ENCODE measurements around the gene TEKT1.
A peak's percentile ranks its signal among the peaks of the same experiment; 100 is the strongest.
"Not testable (repeated sequence)": the region's sequence is repeated elsewhere in the genome, so short reads cannot be mapped to it uniquely, and the experiment has no call there.

Gene TEKT1

DNA sequence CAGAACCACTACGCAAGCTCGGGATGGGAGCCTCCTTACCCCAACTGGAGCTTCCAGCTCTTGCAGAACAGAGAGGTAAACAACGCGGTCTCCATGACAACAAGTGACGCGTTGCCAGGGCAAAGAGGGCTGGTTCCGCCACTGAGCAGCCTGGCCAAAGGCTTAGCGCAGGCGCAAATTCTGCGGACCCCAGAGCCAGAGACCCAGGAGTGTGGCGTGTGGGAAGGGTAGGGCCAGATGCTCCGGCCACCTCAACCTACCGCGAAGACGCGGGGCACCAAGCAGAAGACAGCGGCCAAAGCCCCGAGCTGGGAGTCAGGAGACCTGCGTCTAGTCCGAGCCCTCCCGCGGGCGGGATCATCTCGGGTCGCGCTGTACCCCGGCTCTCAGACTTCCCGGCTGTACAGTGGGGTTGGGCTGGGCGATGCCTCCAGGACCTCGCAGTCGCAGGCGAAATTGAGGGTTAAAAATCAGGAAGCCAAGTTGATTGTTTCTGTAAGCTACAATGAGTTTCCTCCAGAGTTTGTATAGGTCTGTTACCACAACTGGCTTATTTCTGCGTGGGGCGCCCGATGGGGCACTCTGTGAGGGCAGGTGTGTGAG is at the start of gene TEKT1:
TEKT1 (minus strand) TSS at position 69 of the 603 bp plus-strand sequence. CDS start 1,353 bp downstream, outside the sequence.
- DNase-seq: peak; percentile 62

DNA sequence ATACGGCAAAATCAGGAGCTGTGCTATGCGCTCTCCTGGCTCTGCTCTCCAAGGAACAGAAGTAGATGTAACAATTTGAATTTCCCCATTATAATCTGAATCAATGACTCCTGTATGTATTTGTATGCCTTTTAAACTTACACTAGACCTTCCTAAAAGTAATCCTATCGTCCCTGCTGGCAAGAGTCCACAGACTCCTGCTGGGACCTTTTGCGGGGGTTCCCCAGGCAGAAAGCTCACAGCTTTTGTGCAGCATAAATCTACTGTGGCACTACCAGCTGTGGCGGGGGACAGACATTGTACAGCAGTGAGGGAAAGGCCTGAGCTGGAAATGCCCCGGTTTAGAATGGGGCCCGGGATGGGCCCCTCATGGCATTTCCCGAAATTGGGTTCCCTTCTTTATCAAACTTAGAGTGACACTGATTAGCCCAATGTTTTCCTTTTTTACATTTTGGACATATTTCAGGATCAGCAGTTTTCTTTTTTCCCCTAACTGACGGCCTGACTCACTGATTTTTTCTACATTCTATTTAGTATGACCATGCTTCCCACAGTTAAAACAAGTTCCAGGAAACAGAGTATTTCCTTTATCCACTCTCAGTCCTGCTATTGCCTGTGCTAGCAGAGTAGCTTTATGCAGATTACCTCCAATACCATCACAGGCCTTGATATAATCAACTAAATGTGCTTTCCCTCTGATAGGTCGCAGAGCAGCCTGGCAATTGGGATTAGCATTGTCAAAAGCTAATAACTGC is 47.9 kb upstream of the TEKT1 start:
- not testable (repeated sequence) for DNase-seq

DNA sequence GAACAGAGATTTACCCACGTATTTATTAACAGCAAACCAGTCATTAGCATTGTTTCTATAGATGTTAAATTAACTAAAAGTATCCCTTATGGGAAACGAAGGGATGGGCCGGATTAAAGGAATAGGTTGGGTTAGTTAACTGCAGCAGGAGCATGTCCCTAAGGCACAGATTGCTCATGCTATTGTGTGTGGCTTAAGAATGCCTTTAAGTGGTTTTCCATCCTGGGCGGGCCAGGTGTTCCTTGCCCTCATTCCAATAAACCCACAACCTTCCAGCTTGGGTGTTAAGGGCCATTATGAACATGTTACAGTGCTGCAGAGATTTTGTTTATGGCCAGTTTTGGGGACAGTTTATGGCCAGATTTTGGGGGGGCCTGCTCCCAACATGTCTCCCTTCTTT is 43.7 kb upstream of the TEKT1 start:
- DNase-seq: not testable (repeated sequence)

DNA sequence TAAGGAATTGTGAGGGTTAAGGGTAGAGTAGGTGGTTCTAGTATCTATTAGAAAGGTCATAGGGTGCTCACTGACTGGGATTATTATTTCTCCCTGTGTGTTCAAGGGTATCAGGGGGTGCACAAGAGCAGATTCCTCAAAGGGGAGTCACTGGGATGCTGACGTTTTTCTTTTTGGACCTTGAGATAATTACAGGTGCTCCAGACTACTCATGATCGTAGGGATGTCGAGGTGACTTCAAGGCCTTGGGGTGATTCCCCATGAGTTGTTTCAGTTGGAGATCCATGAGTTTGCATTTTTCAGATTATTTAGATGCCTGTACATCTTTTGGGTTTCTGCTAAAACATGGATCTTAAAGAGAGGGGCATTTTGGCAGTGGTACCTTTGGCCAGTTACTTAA is 41.4 kb upstream of the TEKT1 start:
- no peak for DNase-seq

DNA sequence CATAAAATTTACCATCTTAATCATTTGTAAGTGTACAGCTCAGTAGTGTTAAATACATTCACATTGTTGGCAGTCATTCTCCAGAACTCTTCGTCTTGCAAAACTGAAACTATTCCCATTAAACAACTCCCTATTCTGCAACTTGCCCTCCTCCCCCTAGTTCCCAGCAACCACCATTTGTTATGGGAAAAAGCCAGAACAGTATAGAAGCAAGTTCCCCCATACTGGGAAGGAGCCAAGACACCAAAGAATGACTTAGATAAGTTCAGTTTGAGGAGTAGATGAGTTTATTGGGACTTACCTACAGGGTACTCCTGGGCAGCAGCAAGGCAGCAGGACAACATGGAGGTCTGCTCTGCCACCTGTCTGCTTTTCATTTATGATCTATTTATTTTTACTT is 39.3 kb upstream of the TEKT1 start:
- no peak for DNase-seq

DNA sequence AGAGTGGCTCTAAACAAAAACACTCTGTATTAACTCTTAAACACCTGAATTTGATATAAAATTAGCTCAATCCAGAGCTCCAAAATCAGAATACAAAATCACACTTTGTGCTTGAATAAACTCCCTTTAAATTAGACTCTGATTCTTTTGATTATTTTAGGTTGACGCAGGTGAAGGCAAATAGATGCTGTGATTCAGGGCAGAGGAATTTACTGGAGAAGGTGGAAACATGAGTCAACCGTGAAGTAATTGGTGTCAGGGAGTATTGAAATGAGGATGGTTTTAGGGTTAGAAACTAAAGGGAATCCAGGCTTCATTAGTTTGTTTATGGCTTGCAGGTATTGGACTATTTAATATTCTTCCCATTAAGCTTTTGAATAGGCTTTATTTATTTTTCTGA is 37.1 kb upstream of the TEKT1 start:
- DNase-seq: no peak

DNA sequence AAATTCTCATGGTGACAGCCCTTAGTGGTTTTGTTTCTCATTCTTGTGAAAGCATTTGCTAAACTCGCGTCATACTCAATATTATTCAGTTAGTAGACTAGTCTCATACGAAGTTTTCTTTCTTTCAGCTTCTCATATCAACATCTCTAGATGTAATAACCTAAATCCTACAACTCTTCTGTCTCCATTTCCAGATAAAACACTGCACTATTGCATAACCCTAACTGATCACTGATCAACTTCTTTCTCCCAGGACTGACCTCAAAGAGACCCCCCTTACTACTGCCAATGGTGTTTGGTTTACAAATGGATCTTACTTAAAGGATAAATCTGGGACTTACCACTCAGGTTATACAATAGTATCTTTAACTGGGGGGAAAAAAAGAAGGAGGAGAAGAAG is 36.3 kb upstream of the TEKT1 start:
- DNase-seq: no peak

DNA sequence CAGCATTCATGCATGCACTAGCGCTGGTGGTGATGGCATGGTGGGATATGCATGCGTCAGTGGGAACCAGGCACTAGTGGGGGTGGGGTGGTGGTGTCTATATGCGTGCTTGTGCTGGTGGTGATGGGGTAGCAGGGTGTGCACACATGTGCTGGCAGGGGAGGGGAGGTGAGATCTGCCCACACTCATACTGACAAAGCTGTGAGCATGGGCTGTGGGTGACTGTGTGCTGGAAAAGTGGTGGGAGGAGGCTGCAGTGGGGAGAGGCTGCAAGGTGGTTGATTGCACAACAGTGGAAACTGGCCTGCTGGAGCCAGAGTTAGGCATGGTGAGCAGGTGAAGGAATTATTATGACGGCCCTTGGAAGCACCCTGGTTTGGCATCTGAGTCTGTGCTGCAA is 31.3 kb upstream of the TEKT1 start:
- DNase-seq: no peak

DNA sequence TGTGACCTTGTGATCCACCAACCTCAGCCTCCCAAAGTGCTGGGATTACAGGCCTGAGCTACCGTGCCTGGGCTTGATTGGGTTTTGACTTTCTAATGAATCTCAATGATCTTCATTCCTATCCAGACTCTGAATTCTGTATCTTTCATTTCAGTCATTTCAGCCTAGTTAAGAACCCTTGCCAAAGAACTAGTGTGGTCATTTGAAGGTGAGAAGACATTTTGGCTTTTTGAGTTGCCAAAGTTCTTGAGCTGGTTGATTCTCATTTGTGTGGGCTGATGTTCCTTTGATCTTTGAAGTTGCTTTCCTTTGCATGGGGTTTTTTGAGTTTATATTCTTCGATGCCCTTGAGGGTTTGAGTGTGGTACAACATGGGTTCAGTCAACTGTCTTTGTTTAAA is 30.6 kb upstream of the TEKT1 start:
- no peak for DNase-seq

DNA sequence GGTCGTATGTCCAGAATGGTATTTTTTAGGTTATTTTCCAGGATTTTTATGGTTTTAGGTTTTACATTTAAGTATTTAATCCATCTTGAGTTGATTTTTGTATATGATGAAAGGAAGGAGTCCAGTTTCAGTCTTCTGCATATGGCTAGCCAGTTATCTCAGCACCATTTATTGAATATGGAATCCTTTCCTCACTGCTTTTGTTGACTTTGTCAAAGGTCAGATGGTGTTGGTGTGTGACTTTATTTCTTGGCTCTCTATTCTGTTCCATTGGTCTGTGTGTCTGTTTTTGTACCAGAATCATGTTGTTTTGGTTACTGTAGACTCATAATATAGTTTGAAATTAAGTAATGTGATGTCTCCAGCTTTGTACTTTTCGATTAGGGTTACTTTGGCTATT is 26.4 kb upstream of the TEKT1 start:
- DNase-seq: no peak

DNA sequence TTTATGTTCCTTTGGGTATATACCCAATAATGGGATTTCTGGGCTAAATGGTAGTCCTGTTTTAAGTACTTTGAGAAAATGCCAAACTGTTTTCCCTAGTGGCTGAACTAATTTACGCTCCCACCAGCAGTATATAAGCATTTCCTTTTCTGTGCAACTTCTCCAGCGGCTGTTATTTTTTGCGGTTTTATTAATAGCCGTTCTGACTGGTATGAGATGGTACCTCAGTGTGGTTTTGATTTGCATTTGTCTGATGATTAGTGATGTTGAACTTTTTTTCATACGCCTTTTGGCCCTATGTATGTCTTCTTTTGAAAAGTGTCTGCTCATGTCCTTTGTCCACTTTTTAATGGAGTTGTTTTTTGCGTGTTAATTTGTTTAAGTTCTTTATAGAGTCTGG is 25.8 kb upstream of the TEKT1 start:
- DNase-seq: no peak

DNA sequence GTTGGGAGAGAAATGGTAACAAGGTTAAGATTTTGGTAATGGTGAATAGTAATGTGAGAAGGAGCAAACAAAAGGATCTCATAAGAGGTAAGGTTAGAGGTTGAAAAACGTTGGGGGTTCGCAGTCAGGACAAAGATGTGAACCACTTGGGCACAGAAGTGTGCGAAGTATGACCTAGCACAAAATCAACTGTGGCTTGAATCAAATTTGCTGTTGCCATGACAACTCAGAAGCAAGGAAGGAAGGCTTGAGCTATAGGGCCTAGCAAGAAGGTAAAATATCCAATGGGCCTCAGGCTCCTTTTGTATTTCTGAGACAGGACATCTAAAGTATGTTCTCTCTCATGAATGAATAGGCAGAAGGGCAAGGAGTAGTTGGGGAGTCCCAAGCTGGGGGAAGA is 24.5 kb upstream of the TEKT1 start:
- DNase-seq: no peak

DNA sequence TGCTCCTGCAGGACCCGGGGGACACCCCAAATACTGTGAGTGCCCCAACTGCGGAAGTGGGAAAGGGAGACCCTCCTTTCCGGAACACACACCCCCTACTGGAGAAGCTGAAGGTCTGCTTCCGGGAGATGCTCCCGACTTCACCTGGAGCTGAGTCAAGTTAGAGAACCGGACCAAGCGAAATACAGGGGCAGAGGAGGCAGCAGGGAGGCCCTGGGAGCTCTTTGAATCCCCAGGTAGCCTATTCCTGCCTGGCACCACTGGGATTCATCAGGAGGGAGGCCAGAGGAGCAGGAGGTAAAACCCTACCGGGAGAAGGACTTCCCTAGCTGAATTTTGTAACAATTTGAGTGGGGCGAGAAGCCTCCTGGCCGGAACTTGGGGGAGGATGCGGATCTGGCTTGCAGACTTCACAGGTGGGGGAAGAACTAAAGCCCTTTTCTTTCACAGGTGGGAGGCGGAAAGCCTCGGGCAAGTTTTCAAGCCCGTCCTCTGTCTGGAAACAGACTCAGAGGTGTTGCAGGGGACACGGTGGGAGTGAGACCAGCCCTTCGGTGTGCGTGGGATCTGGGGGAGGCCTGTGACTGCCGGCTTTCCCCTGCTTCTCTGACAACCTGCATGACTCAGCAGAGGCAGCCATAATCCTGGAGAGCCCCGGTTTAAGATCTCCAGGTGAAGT is 22.4 kb upstream of the TEKT1 start:
- peak; percentile 35 for DNase-seq

DNA sequence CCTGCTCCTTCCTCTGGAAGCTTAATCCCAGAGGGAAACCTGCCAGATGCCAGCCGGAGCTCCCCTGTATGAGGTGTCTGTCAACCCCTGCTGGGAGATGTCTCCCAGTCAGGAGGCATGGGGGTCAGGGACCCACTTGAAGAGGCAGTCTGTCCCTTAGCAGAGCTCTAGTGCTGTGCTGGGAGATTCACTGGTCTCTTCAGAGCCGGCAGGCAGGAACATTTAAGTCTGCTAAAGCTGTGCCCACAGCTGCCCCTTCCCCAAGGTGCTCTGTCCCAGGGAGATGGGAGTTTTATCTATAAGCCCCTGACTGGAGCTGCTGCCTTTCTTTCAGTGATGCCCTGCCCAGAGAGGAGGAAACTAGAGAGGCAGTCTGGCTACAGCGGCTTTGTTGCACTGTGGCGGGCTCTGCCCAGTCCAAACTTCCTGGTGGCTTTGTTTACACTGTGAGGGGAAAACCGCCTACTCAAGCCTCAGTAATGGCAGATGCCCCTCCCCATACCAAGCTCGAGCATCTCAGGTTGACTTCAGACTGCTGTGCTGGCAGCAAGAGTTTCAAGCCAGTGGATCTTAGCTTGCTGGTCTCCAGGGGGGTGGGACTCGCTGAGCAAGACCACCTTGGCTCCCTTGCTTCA is 17.1 kb upstream of the TEKT1 start:
- not testable (repeated sequence) for DNase-seq

DNA sequence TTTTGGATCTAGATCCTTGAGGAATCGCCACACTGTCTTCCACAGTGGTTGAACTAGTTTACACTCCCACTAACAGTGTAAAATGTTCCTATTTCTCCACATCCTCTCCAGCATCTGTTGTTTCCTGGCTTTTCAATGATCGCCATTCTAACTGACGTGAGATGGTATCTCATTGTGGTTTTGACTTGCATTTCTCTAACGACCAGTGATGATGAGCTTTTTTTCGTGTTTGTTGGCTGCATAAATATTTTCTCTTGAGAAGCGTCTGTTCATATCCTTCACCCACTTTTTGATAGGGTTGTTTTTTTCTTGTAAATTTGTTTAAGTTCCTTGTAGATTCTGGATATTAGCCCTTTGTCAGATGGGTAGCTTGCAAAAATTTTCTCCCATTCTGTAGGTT is 14.6 kb upstream of the TEKT1 start:
- not testable (repeated sequence) for DNase-seq

DNA sequence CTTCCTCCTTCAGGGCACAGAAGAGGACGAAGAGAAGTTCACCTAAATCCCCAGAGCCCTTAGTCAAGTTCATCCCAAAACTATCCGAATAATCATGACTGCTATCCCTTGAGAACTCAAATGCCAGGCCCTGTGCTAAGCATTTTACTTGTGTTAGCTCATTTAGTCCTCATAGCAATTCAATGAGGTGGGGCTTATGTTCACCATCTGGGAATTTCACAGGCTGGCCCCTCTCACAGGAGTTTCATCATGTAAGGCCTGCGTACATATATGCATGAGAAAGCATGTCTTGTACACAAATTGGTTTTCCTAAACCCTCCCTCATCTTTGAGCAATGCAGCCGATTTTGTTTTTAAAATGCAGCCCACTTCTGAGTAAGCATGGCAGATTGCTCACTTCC is 12.9 kb upstream of the TEKT1 start:
- DNase-seq: not testable (repeated sequence)

DNA sequence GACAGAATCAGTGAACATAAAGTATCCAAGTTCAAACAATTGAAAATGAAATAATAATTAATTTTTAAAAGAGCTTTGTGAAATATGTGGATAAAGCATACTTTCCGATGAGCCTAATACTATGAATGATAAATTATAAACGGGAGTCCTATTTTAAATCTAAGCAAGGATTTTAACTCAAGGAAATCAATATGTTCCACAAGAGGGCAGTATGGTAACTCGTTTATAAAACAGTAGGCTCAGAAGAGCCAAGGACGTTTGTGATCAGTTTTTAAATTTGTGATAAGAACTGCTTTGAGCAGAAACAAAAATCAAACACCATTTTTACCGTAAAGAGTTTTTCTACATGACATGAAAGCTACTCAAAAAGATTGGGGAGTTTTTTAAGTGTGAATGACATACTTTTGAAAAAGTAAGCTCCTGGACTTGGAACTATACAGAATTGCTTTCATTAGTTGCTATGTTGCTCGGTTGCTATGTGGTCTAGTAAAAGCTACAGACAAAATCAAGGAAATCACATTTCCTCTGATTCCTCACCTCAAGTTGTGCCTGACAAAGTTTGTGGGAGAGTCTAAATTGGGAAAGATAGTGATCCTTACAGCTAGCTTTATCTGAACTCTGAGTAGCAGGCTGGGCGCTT is 11.8 kb upstream of the TEKT1 start:
- peak; percentile 72 for DNase-seq

DNA sequence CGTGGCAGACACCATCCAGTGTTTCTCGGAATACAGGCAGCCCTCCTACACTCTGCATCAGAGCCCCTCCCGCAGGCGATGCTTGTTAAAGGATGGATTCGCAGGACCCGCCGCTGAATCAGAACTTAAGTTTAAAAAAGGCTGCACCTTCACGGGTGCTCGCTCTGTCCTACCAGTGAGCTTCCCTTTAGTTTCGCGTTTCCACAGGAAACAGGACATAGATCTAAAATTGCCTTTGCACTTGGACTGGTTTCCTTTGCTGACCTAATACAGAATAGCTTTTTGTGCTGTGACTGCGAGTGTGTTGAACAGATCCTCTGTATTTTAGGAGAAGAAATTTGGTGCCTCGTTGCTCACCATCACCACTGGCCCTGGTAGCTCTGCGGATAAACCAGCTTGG is 10.2 kb upstream of the TEKT1 start:
- DNase-seq: not testable (repeated sequence)

DNA sequence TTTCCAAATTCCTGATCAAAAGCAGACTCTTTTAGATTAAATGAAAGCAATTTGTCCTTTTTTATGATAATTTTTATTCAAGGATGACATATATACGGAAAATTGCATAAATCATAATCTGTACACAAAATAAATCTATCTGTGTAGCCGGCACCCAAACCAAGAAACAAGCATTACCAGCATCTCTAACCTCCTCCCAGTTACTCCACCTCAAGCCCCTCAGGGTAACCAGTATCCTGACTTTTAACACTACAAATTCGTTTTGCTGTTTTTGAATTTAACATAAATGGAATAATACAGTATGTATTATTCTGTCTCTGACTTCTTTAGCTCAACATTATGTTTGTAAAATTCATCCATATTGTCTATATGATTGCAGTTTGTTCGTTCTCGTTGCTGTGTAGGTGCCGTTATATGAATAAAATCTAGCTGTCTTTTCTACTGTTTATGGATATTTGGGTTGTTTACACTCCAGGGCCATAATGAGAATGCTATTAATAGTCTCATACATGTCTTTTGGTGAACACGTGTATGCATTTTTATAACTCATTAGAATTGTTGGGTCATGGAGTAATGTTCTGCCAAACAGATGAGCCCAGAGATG is 1.0 kb downstream of the TEKT1 start:
- DNase-seq: no peak

DNA sequence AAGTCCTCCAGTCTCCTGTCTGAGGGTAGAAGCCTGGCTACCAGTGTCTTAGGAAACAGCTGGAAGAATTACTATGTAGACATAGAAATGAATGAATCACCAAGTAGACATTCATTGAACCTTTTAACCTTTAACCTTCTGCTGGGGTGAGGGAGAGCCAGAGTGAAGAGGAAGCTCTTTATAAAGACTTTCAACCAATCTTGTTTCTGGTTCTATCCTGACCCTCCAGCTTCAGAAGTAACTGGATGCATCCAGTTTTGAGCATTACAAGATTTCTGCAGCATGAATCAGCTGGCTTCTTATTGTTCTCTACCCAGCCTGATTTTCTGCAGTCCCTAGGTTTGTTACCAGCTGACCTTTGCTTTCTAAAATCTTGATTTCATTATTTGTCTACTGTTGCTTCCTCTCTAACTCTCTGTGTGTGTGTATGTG is 8.5 kb downstream of the TEKT1 start:
- DNase-seq: no peak

DNA sequence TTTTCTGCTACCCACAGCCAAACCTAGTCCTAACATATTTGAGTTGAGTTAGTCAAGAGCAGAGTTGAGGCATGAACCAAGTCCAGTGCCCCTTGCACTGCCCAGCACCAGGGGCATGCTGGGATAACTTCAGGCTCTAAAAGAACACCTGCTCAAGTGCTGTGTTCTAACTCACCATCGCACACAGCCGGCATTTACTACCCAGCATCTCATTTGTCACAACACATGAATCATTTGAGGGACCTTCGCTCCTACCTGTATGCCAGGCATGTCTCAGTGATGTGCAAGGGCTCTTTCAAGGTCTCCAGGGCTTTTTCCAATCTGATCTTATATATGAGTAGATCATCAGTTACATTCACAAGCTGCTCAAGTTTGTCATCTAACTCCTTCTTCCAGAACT is 12.6 kb downstream of the TEKT1 start:
- DNase-seq: no peak

DNA sequence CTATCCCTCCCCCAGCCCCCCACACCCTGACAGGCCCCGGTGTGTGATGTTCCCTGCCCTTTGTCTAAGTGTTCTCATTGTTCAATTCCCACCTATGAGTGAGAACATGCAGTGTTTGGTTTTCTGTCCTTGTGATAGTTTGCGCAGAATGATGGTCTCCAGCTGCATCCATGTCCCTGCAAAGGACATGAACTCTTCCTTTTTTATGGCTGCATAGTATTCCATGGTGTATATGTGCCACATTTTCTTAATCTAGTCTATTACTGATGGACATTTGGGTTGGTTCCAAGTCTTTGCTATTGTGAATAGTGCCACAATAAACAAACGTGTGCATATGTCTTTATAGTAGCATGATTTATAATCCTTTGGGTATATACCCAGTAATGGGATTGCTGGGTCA is 15.2 kb downstream of the TEKT1 start:
- DNase-seq: not testable (repeated sequence)

DNA sequence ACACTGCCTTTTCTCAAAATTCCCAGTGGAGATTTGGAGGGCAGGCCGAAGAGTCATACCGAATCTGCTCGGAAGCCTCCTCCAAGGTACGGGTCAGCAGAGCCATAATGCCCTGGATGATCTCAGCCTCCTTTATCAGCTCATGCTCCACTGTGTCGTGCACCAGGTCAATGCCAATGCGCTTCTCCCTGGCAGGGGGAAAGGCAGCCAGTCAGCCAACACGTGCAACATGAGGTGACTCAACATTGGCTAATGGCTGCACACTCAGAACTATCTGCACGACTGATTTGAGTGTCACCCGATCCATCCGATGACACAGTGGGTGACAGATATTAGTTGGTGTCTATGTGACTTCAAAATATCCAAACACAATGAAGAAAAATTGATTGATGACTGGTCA is 15.8 kb downstream of the TEKT1 start:
- no peak for DNase-seq

All from NCI-H1436 (cell line).